Tibial nerve (tissue), 4 donors: ENCODE measurements around the gene ASMTL. TPM values are rescaled to one million over a fixed set of nuclear protein-coding genes. Genes with fewer than 3 reads are reported as not detected.

Source experiments
- DNase-seq, 2 donors: peaks; one replicate each; pipeline ENCODE4 v3.0.0-alpha.2; 2019; ENCODE audit warnings: low spot score in 2 of 2
- H3K27ac ChIP-seq, 4 donors: fragments of 200-600 bp; sonication (generic) in 3 of 4; one replicate each; pipeline ENCODE4 v1.5.1; 2017 to 2019; ENCODE audit warnings: mild to moderate bottlenecking in 1 of 4
- H3K27me3 ChIP-seq, 2 donors: fragments of 200-600 bp; sonication (generic) in 1 of 2; one replicate each; pipeline versions ENCODE4 v1.5.1 to v1.6.0; 2017 to 2019
- H3K36me3 ChIP-seq, 3 donors: fragments of 200-600 bp; sonication (generic); one replicate each; pipeline ENCODE4 v1.5.1; 2018 to 2019
- H3K4me1 ChIP-seq, 4 donors: fragments of 200-600 bp; sonication (generic) in 3 of 4; one replicate each; pipeline ENCODE4 v1.5.1; 2017 to 2019
- H3K4me3 ChIP-seq, 4 donors: fragments of 200-600 bp; sonication (generic) in 3 of 4; one replicate each; pipeline ENCODE4 v1.5.1; 2017 to 2019; ENCODE audit warnings: mild to moderate bottlenecking in 1 of 4, moderate library complexity in 1 of 4
- H3K9me3 ChIP-seq, 4 donors: fragments of 200-600 bp; sonication (generic) in 3 of 4; one replicate each; pipeline ENCODE4 v1.5.1; 2017 to 2019
- EP300 ChIP-seq, 2 donors: sonication (generic); formaldehyde crosslinking; IDR thresholded peaks; one replicate each; pipeline ENCODE4 v1.6.1; 2017; ENCODE audit warnings: antibody characterized with exemption in 2 of 2, mild to moderate bottlenecking in 1 of 2
- POLR2A ChIP-seq, 2 donors: fragments of 450-650 bp; IDR thresholded peaks; one replicate each; pipeline ENCODE4 v1.6.1; 2017; ENCODE audit warnings: antibody characterized with exemption in 2 of 2, mild to moderate bottlenecking in 2 of 2, moderate library complexity in 2 of 2
- WGBS, 2 donors: methylation state at CpG; one replicate each; pipeline ENCODE4 v1.1.5; 2018; 5-methylcytosine and 5-hydroxymethylcytosine counted together
- total RNA-seq, 4 donors: library from RNA; depleted of rRNA; stranded (reverse); fragments of >200 nt; gene quantifications; one replicate each; pipeline ENCODE4 v1.1.0, GENCODE V29; 2016
- TF ChIP-seq, protein P1 (sequence below), 5 experiments: fragments of 200-600 bp in 3 of 5; fragments of 450-650 bp in 2 of 5; sonication (generic) in 3 of 5; IDR thresholded peaks; one replicate each; pipeline ENCODE4 v1.5.1; 2016 to 2019; ENCODE audit warnings: antibody characterized with exemption in 5 of 5, mild to moderate bottlenecking in 3 of 5, moderate library complexity in 2 of 5

Gene ASMTL
- total RNA-seq, 4 donors from 2014 or later, result 25.1 to 47.2 (median 43.3) TPM

DNA sequence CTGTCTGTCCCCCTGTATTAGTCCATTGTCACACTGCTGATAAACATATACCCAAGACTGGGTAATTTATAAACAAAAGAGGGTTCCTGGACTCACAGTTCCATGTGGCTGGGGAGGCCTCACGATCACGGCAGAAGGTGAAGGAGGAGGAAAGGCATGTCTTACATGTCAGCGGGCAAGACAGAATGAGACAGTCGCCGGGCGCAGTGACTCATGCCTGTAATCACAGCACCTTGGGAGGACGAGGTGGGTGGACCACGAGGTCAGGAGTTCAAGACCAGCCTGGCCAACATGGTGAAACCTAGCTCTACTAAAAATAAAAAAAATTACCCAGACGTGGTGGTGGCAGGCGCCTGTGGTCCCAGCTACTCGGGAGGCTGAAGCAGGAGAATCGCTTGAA is 91.4 kb downstream of the ASMTL start:
- Histone ChIP-seq H3K4me3 (no peak overlapping the region), H3K36me3 (peaks cover 3 to 72% (median 7%) of the 10 kb centered on the region in 3 donors), H3K4me1 (peaks cover 0 to 1% (median 0%) of the 10 kb centered on the region in 4 donors), H3K27ac (no peak overlapping the region), H3K9me3 (peaks cover 0 to 17% (median 4%) of the 10 kb centered on the region in 4 donors), H3K27me3 (no peaks in the 10 kb centered on the region)
- WGBS, 2 donors, result 68 to 82% methylated on average over 12 of the region's 12 CpGs
- DNase-seq, result no peak
- TF ChIP-seq EP300 (IDR thresholded peaks at IDR 0.05) (no peak), POLR2A (IDR thresholded peaks at IDR 0.05) (no peak)
- TF ChIP-seq, protein P1, sequence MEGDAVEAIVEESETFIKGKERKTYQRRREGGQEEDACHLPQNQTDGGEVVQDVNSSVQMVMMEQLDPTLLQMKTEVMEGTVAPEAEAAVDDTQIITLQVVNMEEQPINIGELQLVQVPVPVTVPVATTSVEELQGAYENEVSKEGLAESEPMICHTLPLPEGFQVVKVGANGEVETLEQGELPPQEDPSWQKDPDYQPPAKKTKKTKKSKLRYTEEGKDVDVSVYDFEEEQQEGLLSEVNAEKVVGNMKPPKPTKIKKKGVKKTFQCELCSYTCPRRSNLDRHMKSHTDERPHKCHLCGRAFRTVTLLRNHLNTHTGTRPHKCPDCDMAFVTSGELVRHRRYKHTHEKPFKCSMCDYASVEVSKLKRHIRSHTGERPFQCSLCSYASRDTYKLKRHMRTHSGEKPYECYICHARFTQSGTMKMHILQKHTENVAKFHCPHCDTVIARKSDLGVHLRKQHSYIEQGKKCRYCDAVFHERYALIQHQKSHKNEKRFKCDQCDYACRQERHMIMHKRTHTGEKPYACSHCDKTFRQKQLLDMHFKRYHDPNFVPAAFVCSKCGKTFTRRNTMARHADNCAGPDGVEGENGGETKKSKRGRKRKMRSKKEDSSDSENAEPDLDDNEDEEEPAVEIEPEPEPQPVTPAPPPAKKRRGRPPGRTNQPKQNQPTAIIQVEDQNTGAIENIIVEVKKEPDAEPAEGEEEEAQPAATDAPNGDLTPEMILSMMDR (IDR thresholded peaks at IDR 0.05), result no peak

DNA sequence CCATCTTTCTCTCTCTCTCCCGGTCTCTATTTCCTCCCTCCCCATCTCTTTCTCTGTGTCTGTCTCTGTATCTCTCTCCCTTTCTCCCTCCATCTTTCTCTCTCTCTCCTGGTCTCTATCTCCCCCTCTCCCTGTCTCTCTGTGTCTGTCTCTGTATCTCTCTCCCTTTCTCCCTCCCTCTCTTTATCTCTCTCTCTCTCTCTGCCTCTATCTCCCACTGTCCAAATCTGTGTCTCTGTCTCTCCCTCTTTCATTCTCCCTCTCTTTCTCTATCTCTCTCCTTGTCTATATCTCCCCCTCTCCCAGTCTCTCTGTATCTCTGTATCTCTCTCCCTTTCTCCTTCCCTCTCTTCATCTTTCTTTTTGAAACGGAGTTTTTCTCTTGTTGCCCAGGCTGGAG is 92.5 kb downstream of the ASMTL start:
- Histone ChIP-seq H3K36me3 (peaks cover 3 to 79% (median 7%) of the 10 kb centered on the region in 3 donors), H3K27me3 (no peaks in the 10 kb centered on the region), H3K27ac (no peak overlapping the region), H3K4me3 (no peak overlapping the region), H3K4me1 (peaks cover 0 to 12% (median 0%) of the 10 kb centered on the region in 4 donors), H3K9me3 (peaks cover 0 to 17% (median 4%) of the 10 kb centered on the region in 4 donors)
- no peak for DNase-seq
- no peak for TF ChIP-seq EP300 (IDR thresholded peaks at IDR 0.05)
- TF ChIP-seq POLR2A (IDR thresholded peaks at IDR 0.05), result no peak
- TF ChIP-seq, protein P1 (IDR thresholded peaks at IDR 0.05), result no peak
- WGBS, 2 donors, result 70 to 80% methylated on average over 2 of the region's 2 CpGs

DNA sequence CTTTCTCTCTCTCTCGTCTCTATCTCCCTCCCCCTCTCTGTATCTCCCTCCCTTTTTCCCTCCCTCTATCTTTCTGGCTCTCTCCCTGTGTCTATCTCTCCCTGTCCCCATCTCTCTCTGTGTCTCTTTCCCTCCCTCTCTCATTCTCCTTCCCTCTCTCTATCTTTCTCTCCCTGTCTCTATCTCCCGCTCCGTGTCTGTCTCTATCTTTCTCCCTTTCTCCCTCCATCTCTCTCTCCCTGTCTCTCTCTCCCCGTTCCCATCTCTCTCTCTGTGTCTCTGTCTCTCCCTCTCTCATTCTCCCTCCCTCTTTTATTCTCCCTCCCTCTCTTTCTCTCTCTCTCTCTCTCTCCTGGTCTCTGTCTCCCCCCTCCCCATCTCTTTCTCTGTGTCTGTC is 93.2 kb downstream of the ASMTL start:
- Histone ChIP-seq H3K4me3 (no peak overlapping the region), H3K9me3 (peaks cover 0 to 17% (median 4%) of the 10 kb centered on the region in 4 donors), H3K27me3 (no peaks in the 10 kb centered on the region), H3K4me1 (peaks cover 0 to 12% (median 0%) of the 10 kb centered on the region in 4 donors), H3K27ac (no peak overlapping the region), H3K36me3 (peaks cover 3 to 72% (median 7%) of the 10 kb centered on the region in 3 donors)
- no peak for DNase-seq
- TF ChIP-seq EP300 (IDR thresholded peaks at IDR 0.05) (no peak), POLR2A (IDR thresholded peaks at IDR 0.05) (no peak)
- TF ChIP-seq, protein P1 (IDR thresholded peaks at IDR 0.05), result no peak
- WGBS, 2 donors, result 73 to 76% methylated on average over 4 of the region's 4 CpGs

- Histone ChIP-seq H3K27ac (no peak overlapping the region), H3K4me1 (peaks cover 0 to 12% (median 0%) of the 10 kb centered on the region in 4 donors), H3K36me3 (peaks cover 3 to 67% (median 7%) of the 10 kb centered on the region in 3 donors), H3K9me3 (peaks cover 0 to 17% (median 4%) of the 10 kb centered on the region in 4 donors), H3K27me3 (no peaks in the 10 kb centered on the region), H3K4me3 (no peak overlapping the region)
- 78% methylated on average over 6 of the region's 6 CpGs for WGBS, 2 donors
- no peak for DNase-seq
- TF ChIP-seq POLR2A (IDR thresholded peaks at IDR 0.05) (no peak), EP300 (IDR thresholded peaks at IDR 0.05) (no peak)
- TF ChIP-seq, protein P1 (IDR thresholded peaks at IDR 0.05), result no peak
Observed at GRCh38 chrX:1358793-1359476, 93.8 kb downstream of the ASMTL start.

GRCh38 chrX:1357993-1358392 is 94.7 kb downstream of the ASMTL start:
- Histone ChIP-seq H3K27ac (no peak overlapping the region), H3K9me3 (peaks cover 0 to 17% (median 4%) of the 10 kb centered on the region in 4 donors), H3K4me1 (peaks cover 0 to 12% (median 0%) of the 10 kb centered on the region in 4 donors), H3K4me3 (no peak overlapping the region), H3K36me3 (peaks cover 3 to 61% (median 7%) of the 10 kb centered on the region in 3 donors), H3K27me3 (no peaks in the 10 kb centered on the region)
- TF ChIP-seq POLR2A (IDR thresholded peaks at IDR 0.05), result no peak
- no peak for TF ChIP-seq EP300 (IDR thresholded peaks at IDR 0.05)
- TF ChIP-seq, protein P1 (IDR thresholded peaks at IDR 0.05), result no peak
- DNase-seq, result no peak
- WGBS, 2 donors, result 97% methylated on average over 10 of the region's 10 CpGs
